GM12878 (cell line): Measurements from ENCODE around the gene CHRM4. TPM values are rescaled to one million over a fixed set of nuclear protein-coding genes. Genes with fewer than 3 reads are reported as not detected.

Experiments used
- BHLHE40 ChIP-seq, 2 experiments: fragments of 450-650 bp in 1 of 2; IDR thresholded peaks; 2 replicates each; pipeline ENCODE4 v1.6.1; 2011 to 2017; ENCODE audit warnings: low read depth in 2 of 2, borderline replicate concordance in 1 of 2, improper control_type of control experiment in 1 of 2, low read length in 1 of 2, mild to moderate bottlenecking in 1 of 2
- DPF2 ChIP-seq: fragments of 450-650 bp; IDR thresholded peaks from 2 replicates; pipeline ENCODE4 v1.6.1; 2017; ENCODE audit warnings: mild to moderate bottlenecking
- GATAD2B ChIP-seq: fragments of 450-650 bp; conservative IDR thresholded peaks from 2 replicates; pipeline ENCODE4 v1.6.1; 2017; ENCODE audit warnings: low read depth, mild to moderate bottlenecking, moderate library complexity
- KAT2A ChIP-seq: conservative IDR thresholded peaks from 2 replicates; pipeline ENCODE4 v1.6.1; 2011; ENCODE audit warnings: low read depth, low read length; ENCODE audit not compliant: control insufficient read depth
- MXI1 ChIP-seq: fragments of 150-350 bp; IDR thresholded peaks from 2 replicates; pipeline ENCODE4 v1.6.1; 2011; ENCODE audit warnings: low read depth, mild to moderate bottlenecking, inconsistent platforms, low read length, improper control_type of control experiment
- RCOR1 ChIP-seq: conservative IDR thresholded peaks from 2 replicates; pipeline ENCODE4 v1.6.1; 2012; ENCODE audit warnings: low read depth, low read length, improper control_type of control experiment
- SUZ12 ChIP-seq: fragments of 200-600 bp; sonication (generic); IDR thresholded peaks from one replicate; pipeline ENCODE4 v1.6.1; 2018; ENCODE audit warnings: antibody characterized with exemption, mild to moderate bottlenecking; ENCODE audit not compliant: unreplicated experiment
- TCF3 ChIP-seq: IDR thresholded peaks from 2 replicates; pipeline ENCODE4 v1.6.1; 2012; ENCODE audit warnings: low read depth, mild to moderate bottlenecking, low read length, borderline replicate concordance; ENCODE audit not compliant: insufficient read depth
- ZNF207 ChIP-seq: fragments of 450-650 bp; IDR thresholded peaks from 2 replicates; pipeline ENCODE4 v1.6.1; 2014; ENCODE audit warnings: antibody characterized with exemption, mild to moderate bottlenecking, borderline replicate concordance
- ZNF592 ChIP-seq: fragments of 450-650 bp; IDR thresholded peaks from 2 replicates; pipeline ENCODE4 v1.6.1; 2017; ENCODE audit warnings: mild to moderate bottlenecking, moderate library complexity
- polyA plus RNA-seq, 11 experiments: library from polyadenylated mRNA; depleted of rRNA in 4 of 11; unstranded in 6 of 11; stranded (reverse) in 5 of 11; fragments of >200 nt; fragmentation: Nextera tagmentation in 4 of 11; fragmentation: Illumina TruSeq in 1 of 11; extraction: Ambion mirVana in 4 of 11; extraction: Trizol in 1 of 11; gene quantifications; 1 replicate in 1 of 11; 2 replicates in 10 of 11; pipeline versions ENCODE4 v1.2.1 to v1.2.3, GENCODE V29; 2011 to 2016; ENCODE audit warnings: inconsistent platforms in 2 of 11, missing spikeins in 2 of 11, low read depth in 1 of 11
- total RNA-seq, 4 experiments: library from RNA; depleted of rRNA in 3 of 4; stranded (reverse); fragments of >200 nt in 3 of 4; fragmentation: Illumina TruSeq in 1 of 4; extraction: Trizol in 1 of 4; gene quantifications; 2 replicates each; pipeline versions ENCODE4 v1.2.1 to v1.2.3, GENCODE V29; 2013 to 2021
- TF ChIP-seq, protein P1 (sequence below): IDR thresholded peaks from 2 replicates; pipeline ENCODE4 v1.6.1; 2012; ENCODE audit warnings: mild to moderate bottlenecking, low read depth, low read length
- TF ChIP-seq, protein P2 (sequence below): fragments of 450-650 bp; formaldehyde crosslinking; IDR thresholded peaks from 2 replicates; pipeline ENCODE4 v1.4.0; 2022; ENCODE audit warnings: mild to moderate bottlenecking, moderate library complexity
- TF ChIP-seq, protein P3 (sequence below): fragments of 450-650 bp; conservative IDR thresholded peaks from 2 replicates; pipeline ENCODE4 v1.6.1; 2017; ENCODE audit warnings: mild to moderate bottlenecking, moderate library complexity
- TF ChIP-seq, protein P4 (sequence below): IDR thresholded peaks from 2 replicates; pipeline ENCODE4 v1.6.1; 2012; ENCODE audit warnings: low read depth, low read length, improper control_type of control experiment

The CHRM4 gene
- total and polyA plus RNA-seq, 10 of the 15 experiments (the other 5 are each of a cell fraction or from before 2014, with no cell fraction given) = 0.12 to 0.23 (median 0.13) TPM; not detected in 7

DNA sequence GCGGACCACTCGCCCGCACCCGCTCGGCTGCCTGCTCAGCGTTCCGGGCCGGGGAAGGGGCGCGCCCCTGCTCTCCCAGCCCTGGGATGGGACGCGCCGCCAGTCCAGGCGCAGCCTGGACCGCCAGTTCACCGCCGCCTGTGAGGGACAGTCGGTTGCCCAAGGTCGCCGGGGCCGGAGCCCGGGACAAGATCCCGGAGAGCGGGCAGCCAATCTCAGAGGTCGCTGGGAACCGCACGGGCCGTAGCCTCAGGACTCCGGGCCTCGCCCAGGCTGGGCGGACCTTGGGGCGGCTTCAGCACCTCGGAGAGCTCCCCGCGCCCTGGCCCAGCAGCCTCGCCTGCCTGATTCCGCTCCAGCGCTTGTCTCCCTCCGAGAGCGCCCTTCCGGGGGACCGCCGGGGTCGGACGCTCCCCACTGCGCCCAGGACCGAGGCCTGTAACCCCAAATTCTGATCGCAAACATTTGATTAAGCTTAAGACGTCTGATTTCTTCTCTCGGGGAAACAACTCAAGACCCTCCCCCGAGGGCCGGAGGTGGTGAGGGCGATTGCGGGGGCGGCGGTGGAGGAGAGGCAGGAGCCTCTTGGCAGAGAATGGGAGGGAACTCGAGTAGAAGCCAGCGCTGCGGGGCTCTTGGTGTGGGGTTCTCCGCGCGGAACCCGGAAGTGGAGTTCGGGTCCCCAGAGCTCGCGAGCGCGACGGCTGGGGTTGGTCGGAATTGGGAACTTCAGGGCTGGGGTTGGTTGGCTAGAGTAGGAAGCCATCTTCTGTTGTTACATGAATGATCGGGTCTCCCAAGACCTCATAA is 1.1 kb upstream of the CHRM4 start (continued):
- TF ChIP-seq, protein P1, sequence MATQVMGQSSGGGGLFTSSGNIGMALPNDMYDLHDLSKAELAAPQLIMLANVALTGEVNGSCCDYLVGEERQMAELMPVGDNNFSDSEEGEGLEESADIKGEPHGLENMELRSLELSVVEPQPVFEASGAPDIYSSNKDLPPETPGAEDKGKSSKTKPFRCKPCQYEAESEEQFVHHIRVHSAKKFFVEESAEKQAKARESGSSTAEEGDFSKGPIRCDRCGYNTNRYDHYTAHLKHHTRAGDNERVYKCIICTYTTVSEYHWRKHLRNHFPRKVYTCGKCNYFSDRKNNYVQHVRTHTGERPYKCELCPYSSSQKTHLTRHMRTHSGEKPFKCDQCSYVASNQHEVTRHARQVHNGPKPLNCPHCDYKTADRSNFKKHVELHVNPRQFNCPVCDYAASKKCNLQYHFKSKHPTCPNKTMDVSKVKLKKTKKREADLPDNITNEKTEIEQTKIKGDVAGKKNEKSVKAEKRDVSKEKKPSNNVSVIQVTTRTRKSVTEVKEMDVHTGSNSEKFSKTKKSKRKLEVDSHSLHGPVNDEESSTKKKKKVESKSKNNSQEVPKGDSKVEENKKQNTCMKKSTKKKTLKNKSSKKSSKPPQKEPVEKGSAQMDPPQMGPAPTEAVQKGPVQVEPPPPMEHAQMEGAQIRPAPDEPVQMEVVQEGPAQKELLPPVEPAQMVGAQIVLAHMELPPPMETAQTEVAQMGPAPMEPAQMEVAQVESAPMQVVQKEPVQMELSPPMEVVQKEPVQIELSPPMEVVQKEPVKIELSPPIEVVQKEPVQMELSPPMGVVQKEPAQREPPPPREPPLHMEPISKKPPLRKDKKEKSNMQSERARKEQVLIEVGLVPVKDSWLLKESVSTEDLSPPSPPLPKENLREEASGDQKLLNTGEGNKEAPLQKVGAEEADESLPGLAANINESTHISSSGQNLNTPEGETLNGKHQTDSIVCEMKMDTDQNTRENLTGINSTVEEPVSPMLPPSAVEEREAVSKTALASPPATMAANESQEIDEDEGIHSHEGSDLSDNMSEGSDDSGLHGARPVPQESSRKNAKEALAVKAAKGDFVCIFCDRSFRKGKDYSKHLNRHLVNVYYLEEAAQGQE = peak; percentile 100
- no peak for TF ChIP-seq DPF2
- peak; percentile 46 for TF ChIP-seq SUZ12
- no peak for TF ChIP-seq KAT2A
- TF ChIP-seq, protein P2, sequence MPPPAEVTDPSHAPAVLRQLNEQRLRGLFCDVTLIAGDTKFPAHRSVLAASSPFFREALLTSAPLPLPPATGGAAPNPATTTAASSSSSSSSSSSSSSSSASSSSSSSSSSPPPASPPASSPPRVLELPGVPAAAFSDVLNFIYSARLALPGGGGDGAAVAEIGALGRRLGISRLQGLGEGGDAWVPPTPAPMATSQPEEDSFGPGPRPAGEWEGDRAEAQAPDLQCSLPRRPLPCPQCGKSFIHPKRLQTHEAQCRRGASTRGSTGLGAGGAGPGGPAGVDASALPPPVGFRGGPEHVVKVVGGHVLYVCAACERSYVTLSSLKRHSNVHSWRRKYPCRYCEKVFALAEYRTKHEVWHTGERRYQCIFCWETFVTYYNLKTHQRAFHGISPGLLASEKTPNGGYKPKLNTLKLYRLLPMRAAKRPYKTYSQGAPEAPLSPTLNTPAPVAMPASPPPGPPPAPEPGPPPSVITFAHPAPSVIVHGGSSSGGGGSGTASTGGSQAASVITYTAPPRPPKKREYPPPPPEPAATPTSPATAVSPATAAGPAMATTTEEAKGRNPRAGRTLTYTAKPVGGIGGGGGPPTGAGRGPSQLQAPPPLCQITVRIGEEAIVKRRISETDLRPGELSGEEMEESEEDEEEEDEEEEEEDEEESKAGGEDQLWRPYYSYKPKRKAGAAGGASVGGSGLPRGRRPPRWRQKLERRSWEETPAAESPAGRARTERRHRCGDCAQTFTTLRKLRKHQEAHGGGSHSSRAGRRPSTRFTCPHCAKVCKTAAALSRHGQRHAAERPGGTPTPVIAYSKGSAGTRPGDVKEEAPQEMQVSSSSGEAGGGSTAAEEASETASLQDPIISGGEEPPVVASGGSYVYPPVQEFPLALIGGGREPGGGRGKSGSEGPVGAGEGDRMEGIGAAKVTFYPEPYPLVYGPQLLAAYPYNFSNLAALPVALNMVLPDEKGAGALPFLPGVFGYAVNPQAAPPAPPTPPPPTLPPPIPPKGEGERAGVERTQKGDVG (CRISPR knock-in tag) = no peak
- TF ChIP-seq, protein P3, sequence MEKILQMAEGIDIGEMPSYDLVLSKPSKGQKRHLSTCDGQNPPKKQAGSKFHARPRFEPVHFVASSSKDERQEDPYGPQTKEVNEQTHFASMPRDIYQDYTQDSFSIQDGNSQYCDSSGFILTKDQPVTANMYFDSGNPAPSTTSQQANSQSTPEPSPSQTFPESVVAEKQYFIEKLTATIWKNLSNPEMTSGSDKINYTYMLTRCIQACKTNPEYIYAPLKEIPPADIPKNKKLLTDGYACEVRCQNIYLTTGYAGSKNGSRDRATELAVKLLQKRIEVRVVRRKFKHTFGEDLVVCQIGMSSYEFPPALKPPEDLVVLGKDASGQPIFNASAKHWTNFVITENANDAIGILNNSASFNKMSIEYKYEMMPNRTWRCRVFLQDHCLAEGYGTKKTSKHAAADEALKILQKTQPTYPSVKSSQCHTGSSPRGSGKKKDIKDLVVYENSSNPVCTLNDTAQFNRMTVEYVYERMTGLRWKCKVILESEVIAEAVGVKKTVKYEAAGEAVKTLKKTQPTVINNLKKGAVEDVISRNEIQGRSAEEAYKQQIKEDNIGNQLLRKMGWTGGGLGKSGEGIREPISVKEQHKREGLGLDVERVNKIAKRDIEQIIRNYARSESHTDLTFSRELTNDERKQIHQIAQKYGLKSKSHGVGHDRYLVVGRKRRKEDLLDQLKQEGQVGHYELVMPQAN = peak; percentile 86
- no peak for TF ChIP-seq ZNF592
- 0 out of 2 replicates have a peak, but pooled peaks have one; percentile 75 for TF ChIP-seq RCOR1
- TF ChIP-seq GATAD2B = peak; percentile 62; the same call in 1 of the 2 replicates
- TF ChIP-seq TCF3 = 0 out of 2 replicates have a peak, but pooled peaks have one; percentile 27
- TF ChIP-seq BHLHE40 (IDR thresholded peaks at IDR 0.05; ENCODE audit: borderline replicate concordance in 1 of 2, low read depth in 2 of 2, low read length in 1 of 2) = peak in 1 of 2 experiments; percentile 79; a peak in 2 of 4 replicates
- TF ChIP-seq ZNF207 = 0 out of 2 replicates have a peak, but pooled peaks have one; percentile 15
- TF ChIP-seq, protein P4, sequence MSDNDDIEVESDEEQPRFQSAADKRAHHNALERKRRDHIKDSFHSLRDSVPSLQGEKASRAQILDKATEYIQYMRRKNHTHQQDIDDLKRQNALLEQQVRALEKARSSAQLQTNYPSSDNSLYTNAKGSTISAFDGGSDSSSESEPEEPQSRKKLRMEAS = peak; percentile 53; the same call in 1 of the 2 replicates
- peak; percentile 94 for TF ChIP-seq MXI1
